HFF-Myc (cell line): ENCODE results near the gene GRIK1.
A peak's percentile ranks its signal among the peaks of the same experiment; 100 is the strongest.

Source experiments
- DNase-seq: peaks from one replicate; pipeline ENCODE4 v3.0.0-alpha.2; 2011; ENCODE audit warnings: low read depth; ENCODE audit errors: extremely low read depth
- H3K4me3 ChIP-seq: replicated peaks from 2 replicates; pipeline ENCODE4 v1.5.1; 2011; ENCODE audit warnings: low read depth, mild to moderate bottlenecking, control low read depth, low read length
- TF ChIP-seq, protein P1 (sequence below): IDR thresholded peaks from 2 replicates; pipeline ENCODE4 v1.5.1; 2012; ENCODE audit warnings: mild to moderate bottlenecking, low read depth, low read length, control low read depth; ENCODE audit errors: missing control alignments

Gene GRIK1

DNA sequence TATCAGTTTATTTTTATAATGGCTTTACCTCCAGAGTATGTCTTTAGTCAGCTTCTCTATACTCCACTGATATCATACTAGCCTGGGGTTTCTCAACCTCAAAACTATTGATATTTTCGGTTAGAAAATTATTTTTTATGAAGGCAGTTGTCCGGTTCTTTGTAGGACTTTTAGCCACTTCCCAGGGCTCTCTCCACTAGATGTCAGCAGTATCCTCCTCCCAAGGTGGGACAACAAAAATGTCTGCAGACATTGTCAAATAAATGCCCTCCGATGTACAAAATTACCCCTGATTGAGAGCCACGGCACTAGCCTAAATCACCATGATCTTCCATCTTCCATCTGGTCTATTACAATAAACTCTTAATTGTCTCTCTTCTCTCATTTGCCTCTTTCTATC lies 4.1 kb upstream of the GRIK1 start:
- TF ChIP-seq, protein P1, sequence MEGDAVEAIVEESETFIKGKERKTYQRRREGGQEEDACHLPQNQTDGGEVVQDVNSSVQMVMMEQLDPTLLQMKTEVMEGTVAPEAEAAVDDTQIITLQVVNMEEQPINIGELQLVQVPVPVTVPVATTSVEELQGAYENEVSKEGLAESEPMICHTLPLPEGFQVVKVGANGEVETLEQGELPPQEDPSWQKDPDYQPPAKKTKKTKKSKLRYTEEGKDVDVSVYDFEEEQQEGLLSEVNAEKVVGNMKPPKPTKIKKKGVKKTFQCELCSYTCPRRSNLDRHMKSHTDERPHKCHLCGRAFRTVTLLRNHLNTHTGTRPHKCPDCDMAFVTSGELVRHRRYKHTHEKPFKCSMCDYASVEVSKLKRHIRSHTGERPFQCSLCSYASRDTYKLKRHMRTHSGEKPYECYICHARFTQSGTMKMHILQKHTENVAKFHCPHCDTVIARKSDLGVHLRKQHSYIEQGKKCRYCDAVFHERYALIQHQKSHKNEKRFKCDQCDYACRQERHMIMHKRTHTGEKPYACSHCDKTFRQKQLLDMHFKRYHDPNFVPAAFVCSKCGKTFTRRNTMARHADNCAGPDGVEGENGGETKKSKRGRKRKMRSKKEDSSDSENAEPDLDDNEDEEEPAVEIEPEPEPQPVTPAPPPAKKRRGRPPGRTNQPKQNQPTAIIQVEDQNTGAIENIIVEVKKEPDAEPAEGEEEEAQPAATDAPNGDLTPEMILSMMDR: peak; percentile 11
- no peak overlapping the region for H3K4me3 ChIP-seq
- no peak for DNase-seq

DNA sequence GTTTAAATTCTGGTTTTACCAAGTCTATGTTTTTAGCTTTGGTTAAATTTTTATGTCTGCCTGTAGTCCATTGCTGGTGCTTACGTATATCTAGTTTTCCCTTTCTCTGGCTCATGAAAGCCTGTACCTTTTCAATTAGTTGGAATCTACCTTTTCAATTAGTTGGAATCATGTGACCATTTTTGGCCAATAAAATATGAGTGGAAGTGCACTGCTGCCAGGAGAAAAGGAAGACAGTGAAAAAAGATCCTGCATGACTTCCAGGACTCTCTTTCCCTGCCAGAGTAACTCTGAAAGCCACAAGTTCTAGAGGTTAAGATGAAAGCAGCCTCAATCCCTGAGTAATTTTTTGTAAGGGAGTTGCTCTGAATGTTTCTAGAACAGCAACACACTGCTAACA lies 2.2 kb upstream of the GRIK1 start:
- DNase-seq: no peak
- no peak overlapping the region for H3K4me3 ChIP-seq
- TF ChIP-seq, protein P1: no peak

DNA sequence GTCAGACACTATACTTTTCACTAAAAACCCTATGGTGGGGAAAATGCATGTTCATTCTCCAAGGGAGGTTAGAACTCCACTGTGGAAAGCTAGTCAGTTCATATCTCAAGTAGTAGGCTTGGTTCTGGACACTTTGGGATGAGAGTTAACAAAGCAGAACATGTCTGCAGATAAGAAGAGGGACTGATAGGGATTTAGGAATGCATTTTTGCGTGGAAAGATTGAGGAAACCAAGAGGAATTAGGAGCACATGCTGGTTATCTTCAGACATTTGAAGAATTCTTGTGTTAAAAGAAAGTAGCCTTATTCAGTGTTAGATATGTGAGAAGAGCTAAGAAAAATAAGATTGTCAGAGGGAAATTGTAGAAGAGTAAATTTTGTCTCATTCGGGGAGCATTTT lies 1.2 kb upstream of the GRIK1 start:
- TF ChIP-seq, protein P1: no peak
- no peak for DNase-seq
- no peak overlapping the region for H3K4me3 ChIP-seq

DNA sequence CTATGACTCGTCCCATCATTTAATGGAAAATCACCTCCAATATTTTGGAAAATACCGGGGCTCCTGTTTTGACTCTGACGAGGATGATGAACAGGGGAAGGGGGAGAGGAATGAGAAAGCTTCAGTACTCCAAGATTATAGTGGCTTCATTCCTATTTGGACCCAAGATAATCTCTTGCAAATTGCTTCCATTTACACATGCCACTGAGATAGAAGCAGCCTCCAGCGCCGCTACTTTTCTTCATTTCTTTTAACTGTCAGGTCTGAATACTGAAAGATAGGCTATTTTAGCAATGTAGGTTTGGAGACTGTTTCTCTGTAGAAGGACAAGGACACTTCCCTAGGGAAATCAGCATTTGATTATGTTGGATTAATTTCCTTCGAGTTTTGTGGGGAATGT lies 565 bp upstream of the GRIK1 start:
- DNase-seq: no peak
- no peak overlapping the region for H3K4me3 ChIP-seq
- TF ChIP-seq, protein P1: no peak

DNA sequence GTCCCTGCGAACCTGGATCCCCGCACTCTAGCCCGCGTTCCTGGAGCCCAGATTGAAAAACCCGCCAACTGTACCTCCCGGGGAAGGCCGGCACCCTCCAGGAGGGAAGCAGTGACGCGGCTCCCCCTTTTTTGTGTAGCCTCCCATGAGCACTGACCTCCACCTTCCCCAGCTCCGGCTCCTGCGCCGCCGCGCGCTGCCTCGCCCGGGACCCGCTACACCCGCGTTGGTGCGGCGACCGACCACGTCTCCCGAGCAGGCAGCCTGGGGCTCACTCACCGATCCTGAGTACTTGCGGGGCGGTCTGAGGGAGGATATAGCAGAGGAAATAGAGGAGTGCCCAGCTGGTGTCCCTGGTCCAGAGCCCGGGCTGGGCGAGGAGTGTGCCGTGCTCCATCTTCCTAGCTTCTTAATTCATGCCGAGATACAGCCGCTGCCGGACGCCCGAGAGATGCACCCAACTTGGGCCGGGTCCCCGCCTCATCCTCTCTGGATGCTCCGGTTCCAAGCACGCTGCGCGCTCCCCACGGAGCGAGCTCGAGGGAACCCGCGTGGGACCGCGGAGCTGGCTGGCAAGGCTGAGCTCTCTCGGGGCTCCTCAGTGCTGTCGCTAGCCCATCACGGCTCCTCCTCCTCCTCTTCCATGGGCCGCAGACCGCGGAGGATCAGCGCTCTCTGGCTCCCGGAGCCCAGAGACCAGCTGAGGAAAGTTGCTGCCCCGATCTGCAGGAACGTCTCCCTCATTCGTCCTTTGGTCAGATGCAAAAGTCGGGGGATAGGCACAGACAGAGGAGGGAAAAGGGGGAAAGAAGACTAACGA lies 482 bp downstream of the GRIK1 start:
- TF ChIP-seq, protein P1: no peak
- DNase-seq: no peak
- H3K4me3 ChIP-seq: no peak overlapping the region

DNA sequence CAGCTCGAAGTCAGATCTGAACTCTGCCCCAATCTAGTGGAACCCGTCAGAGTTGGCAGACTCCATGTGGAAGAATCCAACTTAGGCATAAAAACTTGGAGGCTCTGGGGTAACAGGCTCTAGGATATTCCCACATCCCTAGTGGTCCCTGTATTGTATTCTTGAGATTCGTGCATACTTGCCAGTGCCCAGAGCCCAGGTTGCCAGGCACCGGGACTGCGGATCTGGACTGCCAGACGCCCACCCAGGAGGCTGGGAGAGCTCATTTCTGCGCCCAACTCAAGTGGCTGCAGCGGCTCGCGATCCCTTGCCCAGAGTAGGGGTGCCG lies 1.1 kb downstream of the GRIK1 start:
- no peak for DNase-seq
- TF ChIP-seq, protein P1: no peak
- no peak overlapping the region for H3K4me3 ChIP-seq

DNA sequence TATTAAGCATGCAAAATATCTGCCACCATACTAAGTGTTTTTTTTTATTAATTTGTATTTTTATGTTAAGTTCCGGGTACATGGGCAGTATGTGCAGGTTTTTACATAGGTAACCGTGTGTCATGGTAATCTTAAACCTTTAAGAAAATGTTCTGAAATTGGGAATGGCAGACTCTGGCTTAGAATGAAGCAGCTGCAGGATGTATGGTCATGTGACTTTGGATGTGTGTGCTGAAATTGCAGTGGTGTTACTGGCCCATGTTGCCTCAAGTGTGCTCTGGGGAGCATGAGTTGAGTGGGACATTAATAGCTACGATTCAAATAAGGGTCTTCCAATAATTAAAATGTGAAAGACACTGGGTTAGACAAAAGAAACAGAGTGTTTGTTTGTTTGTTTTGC lies 6.7 kb downstream of the GRIK1 start:
- TF ChIP-seq, protein P1: no peak
- no peak overlapping the region for H3K4me3 ChIP-seq
- no peak for DNase-seq
